HCT116 (cell line): Measurements from ENCODE around the gene C1orf35. TPM values are rescaled to one million over a fixed set of nuclear protein-coding genes. Genes with fewer than 3 reads are reported as not detected.

ENCODE experiments used
- ATAC-seq: fragments of 200-7000 bp; cut with Tn5 transposase; 2 replicates; pipeline ENCODE4 v1.9.1; 2020; ENCODE audit warnings: mild to moderate bottlenecking, moderate library complexity
- BruUV-seq: library from RNA; stranded (reverse); fragments of 400-500 nt; replicated peaks from 2 replicates; lab custom pipeline; 2021; lab: Mats Ljungman, UMichigan
- CTCF ChIA-PET: fragments of 300-600 bp; sonication (Branson Sonifier 250); formaldehyde crosslinking; loops from one replicate; lab custom pipeline; 2021; ENCODE audit warnings: antibody characterized with exemption; lab: Charles Lee
- POLR2A ChIA-PET: fragments of 300-600, 350-600 bp; sonication (Branson Sonifier 250); formaldehyde crosslinking; loops from one replicate; lab custom pipeline; 2021; ENCODE audit warnings: antibody characterized with exemption; lab: Charles Lee
- RAD21 ChIA-PET, 2 experiments: fragments of 300-600 bp; sonication (Branson Sonifier 250); formaldehyde crosslinking; loops; one replicate each; lab custom pipeline; 2023; ENCODE audit warnings: low total read pairs in 2 of 2; ENCODE audit not compliant: uncharacterized antibody in 2 of 2, unreplicated experiment in 2 of 2, low non-redundant PET in 1 of 2; lab: Charles Lee
- DNase-seq: peaks from one replicate; pipeline ENCODE4 v3.0.0-alpha.2; 2010; ENCODE audit warnings: low read depth, low spot score
- H2AFZ ChIP-seq: fragments of 200-600 bp; shearing (Covaris generic), sonication (generic); 2 replicates; pipeline ENCODE4 v1.6.1; 2017; ENCODE audit warnings: low read depth, mixed run types, mixed read lengths, antibody characterized with exemption, low read length; ENCODE audit not compliant: poor library complexity, severe bottlenecking
- H3K27ac ChIP-seq: 2 replicates; pipeline ENCODE4 v1.5.1; 2012; ENCODE audit warnings: low read depth, low read length
- H3K27me3 ChIP-seq: fragments of 200-600 bp; sonication (generic); 2 replicates; pipeline ENCODE4 v1.6.1; 2016; ENCODE audit warnings: mixed run types, low read length, mixed read lengths; ENCODE audit not compliant: insufficient read depth
- H3K36me3 ChIP-seq, 2 experiments: fragments of 200-500 bp in 1 of 2; fragments of 200-600 bp in 1 of 2; sonication (Bioruptor generic) in 1 of 2; sonication (generic) in 1 of 2; 2 replicates each; pipeline versions ENCODE4 v1.5.1 to v1.6.1; 2014 to 2016; ENCODE audit warnings: low read length in 2 of 2, inconsistent platforms in 1 of 2, mixed read lengths in 1 of 2, mixed run types in 1 of 2; ENCODE audit not compliant: insufficient read depth in 2 of 2, control insufficient read depth in 1 of 2
- H3K4me1 ChIP-seq, 2 experiments: fragments of 200-600 bp in 1 of 2; sonication (generic) in 1 of 2; 2 replicates each; pipeline versions ENCODE4 v1.5.1 to v1.6.1; 2012 to 2017; ENCODE audit warnings: low read length in 2 of 2, inconsistent platforms in 1 of 2, mild to moderate bottlenecking in 1 of 2, mixed read lengths in 1 of 2, mixed run types in 1 of 2, moderate library complexity in 1 of 2; ENCODE audit not compliant: insufficient read depth in 2 of 2, control insufficient read depth in 1 of 2
- H3K4me2 ChIP-seq: fragments of 200-600 bp; sonication (generic); 2 replicates; pipeline ENCODE4 v1.6.1; 2017; ENCODE audit warnings: mixed run types, low read length, mixed read lengths
- H3K4me3 ChIP-seq, 2 experiments: fragments of 200-600 bp in 1 of 2; sonication (generic) in 1 of 2; replicated peaks in 1 of 2; 2 replicates each; pipeline ENCODE4 v1.5.1; 2011 to 2016; ENCODE audit warnings: low read length in 2 of 2, control low read depth in 1 of 2, low read depth in 1 of 2, mild to moderate bottlenecking in 1 of 2, mixed read lengths in 1 of 2, mixed run types in 1 of 2
- H3K79me2 ChIP-seq: fragments of 200-600 bp; sonication (generic); 2 replicates; pipeline ENCODE4 v1.6.1; 2017; ENCODE audit warnings: mild to moderate bottlenecking, mixed run types, low read length, moderate library complexity, mixed read lengths; ENCODE audit not compliant: insufficient read depth
- H3K9ac ChIP-seq: fragments of 200-600 bp; sonication (generic); 2 replicates; pipeline ENCODE4 v1.6.1; 2016; ENCODE audit warnings: low read length, mixed read lengths
- H3K9me2 ChIP-seq: fragments of 200-600 bp; sonication (generic), shearing (Covaris generic); 2 replicates; pipeline ENCODE4 v1.6.1; 2017; ENCODE audit warnings: mixed run types, mild to moderate bottlenecking, moderate library complexity; ENCODE audit not compliant: insufficient read depth
- H3K9me3 ChIP-seq, 2 experiments: fragments of 200-500 bp in 1 of 2; fragments of 200-600 bp in 1 of 2; sonication (Bioruptor generic) in 1 of 2; sonication (generic) in 1 of 2; 2 replicates each; pipeline ENCODE4 v1.6.1; 2014 to 2017; ENCODE audit warnings: low read length in 2 of 2, mixed read lengths in 2 of 2, inconsistent platforms in 1 of 2, low read depth in 1 of 2, mild to moderate bottlenecking in 1 of 2, mixed run types in 1 of 2, moderate library complexity in 1 of 2; ENCODE audit not compliant: control insufficient read depth in 1 of 2, insufficient read depth in 1 of 2
- H4K20me1 ChIP-seq: fragments of 200-600 bp; sonication (generic), shearing (Covaris generic); 2 replicates; pipeline ENCODE4 v1.6.1; 2017; ENCODE audit warnings: mixed run types, mild to moderate bottlenecking, moderate library complexity; ENCODE audit not compliant: insufficient read depth
- ATF3 ChIP-seq: IDR thresholded peaks from 2 replicates; pipeline ENCODE4 v1.6.1; 2012
- CEBPB ChIP-seq: IDR thresholded peaks from 2 replicates; pipeline ENCODE4 v1.6.1; 2012; ENCODE audit warnings: low read depth
- ELF1 ChIP-seq: IDR thresholded peaks from 2 replicates; pipeline ENCODE4 v1.6.1; 2012; ENCODE audit warnings: low read depth, borderline replicate concordance
- RAD21 ChIP-seq: IDR thresholded peaks from 2 replicates; pipeline ENCODE4 v1.6.1; 2012; ENCODE audit warnings: low read depth, mild to moderate bottlenecking
- SP1 ChIP-seq: IDR thresholded peaks from 2 replicates; pipeline ENCODE4 v1.6.1; 2012; ENCODE audit warnings: low read depth
- SRF ChIP-seq: IDR thresholded peaks from 2 replicates; pipeline ENCODE4 v1.6.1; 2012; ENCODE audit warnings: low read depth
- TCF7L2 ChIP-seq: IDR thresholded peaks from 2 replicates; pipeline ENCODE4 v1.7.0; 2011; ENCODE audit warnings: borderline replicate concordance, inconsistent platforms; ENCODE audit not compliant: insufficient read depth, insufficient read length; ENCODE audit errors: extremely low read depth
- ZFX ChIP-seq: fragments of 450-650 bp; IDR thresholded peaks from 2 replicates; pipeline ENCODE4 v1.6.1; 2017
- intact Hi-C: fragments of 100-400 bp; cut with micrococcal nuclease; formaldehyde crosslinking; loops from 2 replicates; pipeline ENCODE4 v1.10.0; 2022
- total RNA-seq: library from RNA; stranded (reverse); gene quantifications from one replicate; pipeline ENCODE4 v1.2.1, GENCODE V29; 2021; ENCODE audit not compliant: unreplicated experiment
- TF ChIP-seq, protein P1 (sequence below): IDR thresholded peaks from 2 replicates; pipeline ENCODE4 v1.6.1; 2011; ENCODE audit warnings: mild to moderate bottlenecking, low read length, moderate library complexity; ENCODE audit not compliant: insufficient replicate concordance; ENCODE audit errors: extremely low read depth
- TF ChIP-seq, protein P2 (sequence below), 3 experiments: fragments of 200-600 bp in 1 of 3; sonication (generic) in 1 of 3; IDR thresholded peaks in 2 of 3; conservative IDR thresholded peaks in 1 of 3; 2 replicates each; pipeline ENCODE4 v1.5.1; 2012 to 2017; ENCODE audit warnings: low read depth in 2 of 3, low read length in 2 of 3, antibody characterized with exemption in 1 of 3, borderline replicate concordance in 1 of 3, control low read depth in 1 of 3, mild to moderate bottlenecking in 1 of 3, mixed read lengths in 1 of 3, mixed run types in 1 of 3, moderate library complexity in 1 of 3; ENCODE audit not compliant: insufficient read depth in 1 of 3

The C1orf35 gene
- total RNA-seq, 1 experiment from 2014 or later, result 26.1 TPM

DNA sequence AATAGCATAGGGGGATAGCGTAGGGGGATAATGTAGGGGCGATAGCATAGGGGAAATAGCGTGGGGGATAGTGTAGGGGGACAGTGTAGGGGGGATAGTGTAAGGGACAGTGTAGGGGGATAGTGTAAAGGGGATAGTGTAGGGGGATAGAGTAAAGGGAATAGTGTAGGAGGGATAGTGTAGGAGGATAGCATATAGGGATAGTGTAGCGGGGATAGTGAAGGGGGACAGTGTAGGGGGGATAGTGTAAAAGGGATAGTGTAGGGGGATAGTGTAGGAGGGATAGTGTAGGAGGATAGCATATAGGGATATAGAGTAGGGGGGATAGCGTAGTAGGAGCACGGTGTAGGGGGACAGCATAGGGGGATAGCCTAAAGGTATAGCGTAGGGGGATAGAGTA lies 34.8 kb downstream of the C1orf35 start (continued):
- TF ChIP-seq, protein P1, sequence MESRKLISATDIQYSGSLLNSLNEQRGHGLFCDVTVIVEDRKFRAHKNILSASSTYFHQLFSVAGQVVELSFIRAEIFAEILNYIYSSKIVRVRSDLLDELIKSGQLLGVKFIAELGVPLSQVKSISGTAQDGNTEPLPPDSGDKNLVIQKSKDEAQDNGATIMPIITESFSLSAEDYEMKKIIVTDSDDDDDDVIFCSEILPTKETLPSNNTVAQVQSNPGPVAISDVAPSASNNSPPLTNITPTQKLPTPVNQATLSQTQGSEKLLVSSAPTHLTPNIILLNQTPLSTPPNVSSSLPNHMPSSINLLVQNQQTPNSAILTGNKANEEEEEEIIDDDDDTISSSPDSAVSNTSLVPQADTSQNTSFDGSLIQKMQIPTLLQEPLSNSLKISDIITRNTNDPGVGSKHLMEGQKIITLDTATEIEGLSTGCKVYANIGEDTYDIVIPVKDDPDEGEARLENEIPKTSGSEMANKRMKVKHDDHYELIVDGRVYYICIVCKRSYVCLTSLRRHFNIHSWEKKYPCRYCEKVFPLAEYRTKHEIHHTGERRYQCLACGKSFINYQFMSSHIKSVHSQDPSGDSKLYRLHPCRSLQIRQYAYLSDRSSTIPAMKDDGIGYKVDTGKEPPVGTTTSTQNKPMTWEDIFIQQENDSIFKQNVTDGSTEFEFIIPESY, result no peak

DNA sequence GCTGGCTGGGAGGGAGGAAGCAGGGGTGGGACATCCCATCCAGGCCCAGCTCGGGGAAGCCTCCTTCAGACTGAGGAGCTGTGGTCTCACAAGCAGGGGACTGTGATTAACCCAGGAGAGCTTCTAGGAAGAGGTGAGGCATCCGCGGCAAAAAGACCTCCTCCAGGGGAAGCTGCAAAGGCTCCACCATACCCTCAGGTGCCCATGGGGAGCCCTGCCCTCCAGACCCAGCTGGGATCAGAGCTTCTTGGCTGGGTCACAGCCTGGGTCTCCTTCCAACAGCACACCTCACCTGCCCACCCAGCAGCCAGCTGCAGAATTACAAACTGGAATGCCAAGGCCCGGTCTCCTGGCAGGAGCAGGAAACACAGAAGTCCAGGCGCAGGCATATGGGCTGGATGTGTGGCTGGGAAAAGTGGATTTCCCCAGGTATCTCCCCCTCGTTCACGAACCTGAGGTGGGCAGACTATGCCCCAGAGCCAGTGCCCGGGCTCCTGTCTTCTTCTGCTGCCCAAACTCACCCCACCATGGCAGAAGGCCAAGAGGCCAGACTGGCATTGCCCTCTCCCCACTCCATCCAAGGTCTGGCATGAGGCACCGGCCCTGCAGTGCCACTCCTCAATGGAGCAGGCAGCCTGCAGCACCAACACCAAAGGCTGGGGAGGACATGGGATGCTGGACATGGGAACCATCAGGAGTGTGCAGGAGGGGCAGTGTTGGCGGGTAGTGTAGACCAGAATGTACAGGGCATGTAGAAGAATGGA lies 36.1 kb downstream of the C1orf35 start:
- H4K20me1 ChIP-seq, result no peaks in the 10 kb centered on the region
- no peaks in the 10 kb centered on the region for H3K4me1 ChIP-seq
- no peak overlapping the region for H3K4me3 ChIP-seq
- H3K9me2 ChIP-seq, result no peaks in the 10 kb centered on the region
- H3K27ac ChIP-seq, result no peak overlapping the region
- no peaks in the 10 kb centered on the region for H3K79me2 ChIP-seq
- H3K9me3 ChIP-seq, result no peaks in the 10 kb centered on the region
- no peak for ATAC-seq
- H2AFZ ChIP-seq, result no peak overlapping the region
- BruUV-seq, result no TSS peak
- ChIA-PET RAD21 (no interaction called here), CTCF (no interaction called here), POLR2A (interaction anchor here (1.0 kb wide), 1 partner anchor 15 kb away, joined by 3 read pairs; the partner anchor contains the start of gene ARF1)
- no peaks in the 10 kb centered on the region for H3K36me3 ChIP-seq
- H3K9ac ChIP-seq, result no peak overlapping the region
- DNase-seq, result no peak
- 0 out of 2 replicates have a peak, but pooled peaks cover 6% of the 10 kb centered on the region for H3K27me3 ChIP-seq
- no peak overlapping the region for H3K4me2 ChIP-seq
- intact Hi-C loops, result no loop called here
- no peak for TF ChIP-seq TCF7L2
- no peak for TF ChIP-seq ELF1
- TF ChIP-seq ATF3, result no peak
- TF ChIP-seq, protein P2, sequence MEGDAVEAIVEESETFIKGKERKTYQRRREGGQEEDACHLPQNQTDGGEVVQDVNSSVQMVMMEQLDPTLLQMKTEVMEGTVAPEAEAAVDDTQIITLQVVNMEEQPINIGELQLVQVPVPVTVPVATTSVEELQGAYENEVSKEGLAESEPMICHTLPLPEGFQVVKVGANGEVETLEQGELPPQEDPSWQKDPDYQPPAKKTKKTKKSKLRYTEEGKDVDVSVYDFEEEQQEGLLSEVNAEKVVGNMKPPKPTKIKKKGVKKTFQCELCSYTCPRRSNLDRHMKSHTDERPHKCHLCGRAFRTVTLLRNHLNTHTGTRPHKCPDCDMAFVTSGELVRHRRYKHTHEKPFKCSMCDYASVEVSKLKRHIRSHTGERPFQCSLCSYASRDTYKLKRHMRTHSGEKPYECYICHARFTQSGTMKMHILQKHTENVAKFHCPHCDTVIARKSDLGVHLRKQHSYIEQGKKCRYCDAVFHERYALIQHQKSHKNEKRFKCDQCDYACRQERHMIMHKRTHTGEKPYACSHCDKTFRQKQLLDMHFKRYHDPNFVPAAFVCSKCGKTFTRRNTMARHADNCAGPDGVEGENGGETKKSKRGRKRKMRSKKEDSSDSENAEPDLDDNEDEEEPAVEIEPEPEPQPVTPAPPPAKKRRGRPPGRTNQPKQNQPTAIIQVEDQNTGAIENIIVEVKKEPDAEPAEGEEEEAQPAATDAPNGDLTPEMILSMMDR (IDR thresholded peaks at IDR 0.05 in 2 of 3, conservative IDR thresholded peaks at IDR 0.05 in 1 of 3; ENCODE audit: borderline replicate concordance in 1 of 3, insufficient read depth in 1 of 3, low read depth in 2 of 3, low read length in 2 of 3), result no peak
- no peak for TF ChIP-seq ZFX
- no peak for TF ChIP-seq CEBPB
- no peak for TF ChIP-seq SP1
- TF ChIP-seq SRF, result no peak
- TF ChIP-seq RAD21, result no peak
